ENCODE measurements around the gene LRCH2. TPM values are rescaled to one million over a fixed set of nuclear protein-coding genes. Genes with fewer than 3 reads are reported as not detected.

Gene LRCH2
- total RNA-seq, 4 donors from 2014 or later, result 0.11 to 3.8 (median 0.45) TPM

- Histone ChIP-seq H3K4me1 (no peaks in the 10 kb centered on the region), H3K9me3 (peaks cover 0 to 7% (median 7%) of the 10 kb centered on the region in 3 donors), H3K4me3 (no peak overlapping the region), H3K36me3 (no peaks in the 10 kb centered on the region), H3K27ac (no peak overlapping the region), H3K27me3 (no peaks in the 10 kb centered on the region)
- intact Hi-C loops (cut with DNase I), result no loop called here
- TF ChIP-seq POLR2A (IDR thresholded peaks at IDR 0.05) (no peak), CTCF (IDR thresholded peaks at IDR 0.05) (no peak)
- 63 to 79% methylated on average over 1 of the region's 1 CpG for WGBS, 2 donors
- no peak for DNase-seq
These were observed 29.9 kb downstream of the LRCH2 start for GRCh38 chrX:115204040-115204439.

GRCh38 chrX:115192244-115192700 lies 41.6 kb downstream of the LRCH2 start:
- DNase-seq, result no peak
- H3K4me3 ChIP-seq, result no peak overlapping the region
- TF ChIP-seq POLR2A (IDR thresholded peaks at IDR 0.05), result no peak
- TF ChIP-seq CTCF (IDR thresholded peaks at IDR 0.05), result no peak
- H3K9me3 ChIP-seq, result peaks cover 0 to 25% (median 18%) of the 10 kb centered on the region in 3 donors
- no peak overlapping the region for H3K27ac ChIP-seq
- intact Hi-C loops (cut with DNase I), result no loop called here
- no peaks in the 10 kb centered on the region for H3K4me1 ChIP-seq
- WGBS, 2 donors, result 96% methylated on average over 9 of the region's 35 CpGs; no CpG with 5 or more reads in 1 of the 2 donors
- H3K36me3 ChIP-seq, result no peaks in the 10 kb centered on the region
- no peaks in the 10 kb centered on the region for H3K27me3 ChIP-seq

GRCh38 chrX:115191490-115192243 lies 42.2 kb downstream of the LRCH2 start:
- intact Hi-C loops (cut with DNase I), result no loop called here
- Histone ChIP-seq H3K27me3 (no peaks in the 10 kb centered on the region), H3K27ac (no peak overlapping the region), H3K36me3 (no peaks in the 10 kb centered on the region), H3K4me1 (no peaks in the 10 kb centered on the region), H3K4me3 (no peak overlapping the region), H3K9me3 (peaks cover 0 to 25% (median 18%) of the 10 kb centered on the region in 3 donors)
- no peak for TF ChIP-seq POLR2A (IDR thresholded peaks at IDR 0.05)
- TF ChIP-seq CTCF (IDR thresholded peaks at IDR 0.05), result no peak
- no peak for DNase-seq
- WGBS, 2 donors, result 82% methylated on average over 4 of the region's 64 CpGs; no CpG with 5 or more reads in 1 of the 2 donors

- Histone ChIP-seq H3K27me3 (no peaks in the 10 kb centered on the region), H3K9me3 (peaks cover 0 to 25% (median 18%) of the 10 kb centered on the region in 3 donors), H3K27ac (no peak overlapping the region), H3K4me1 (no peaks in the 10 kb centered on the region), H3K4me3 (no peak overlapping the region), H3K36me3 (no peaks in the 10 kb centered on the region)
- no peak for DNase-seq
- no peak for TF ChIP-seq POLR2A (IDR thresholded peaks at IDR 0.05)
- TF ChIP-seq CTCF (IDR thresholded peaks at IDR 0.05), result no peak
- intact Hi-C loops (cut with DNase I), result no loop called here
- WGBS, 2 donors, result 56% methylated on average over 4 of the region's 64 CpGs; no CpG with 5 or more reads in 1 of the 2 donors
These were observed 43.0 kb downstream of the LRCH2 start for GRCh38 chrX:115190636-115191489.

Measured in esophagus squamous epithelium (tissue), 5 donors.